GM21360 (cell line): ENCODE results near the gene AGPAT3.
"Not testable (repeated sequence)": the region's sequence is repeated elsewhere in the genome, so short reads cannot be mapped to it uniquely, and the experiment has no call there.

Experiments
- ATAC-seq: cut with Tn5 transposase; IDR thresholded peaks from one replicate; pipeline ENCODE4 v1.9.1; 2021; ENCODE audit warnings: mild to moderate bottlenecking, moderate library complexity; ENCODE audit not compliant: unreplicated experiment

Gene AGPAT3

DNA sequence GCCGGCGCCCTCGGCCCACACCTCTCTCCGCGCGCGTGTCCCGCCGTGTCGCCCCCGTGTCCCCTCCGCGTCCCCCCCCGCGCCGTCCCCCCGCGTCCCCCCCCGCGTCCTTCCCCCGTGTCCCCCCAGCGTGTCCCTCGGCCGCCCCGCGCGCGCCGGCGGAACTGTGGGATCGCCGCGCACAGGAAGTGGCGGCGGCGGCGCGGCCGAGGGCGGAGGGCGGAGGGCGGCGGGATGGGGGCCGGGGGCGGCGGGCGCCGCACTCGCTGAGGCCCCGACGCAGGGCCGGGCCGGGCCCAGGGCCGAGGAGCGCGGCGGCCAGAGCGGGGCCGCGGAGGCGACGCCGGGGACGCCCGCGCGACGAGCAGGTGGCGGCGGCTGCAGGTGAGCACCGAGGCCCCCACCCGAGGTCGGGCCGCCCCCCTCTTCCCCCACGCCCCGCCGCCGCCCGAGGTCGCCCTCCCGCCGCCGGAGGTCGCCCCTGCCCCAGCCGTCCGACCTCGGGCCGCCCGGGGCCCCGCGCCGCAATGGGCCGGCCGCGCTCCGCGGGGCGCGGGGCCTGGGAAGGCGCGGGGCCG lies at the start of gene AGPAT3:
Gene AGPAT3 (plus strand): TSS at position 262 of the 578 bp plus-strand sequence. CDS start 94,459 bp downstream, outside the sequence.
- ATAC-seq: no peak

GRCh38 chr21:43815991-43816390 lies 49.0 kb upstream of the AGPAT3 start:
- ATAC-seq: no peak

DNA sequence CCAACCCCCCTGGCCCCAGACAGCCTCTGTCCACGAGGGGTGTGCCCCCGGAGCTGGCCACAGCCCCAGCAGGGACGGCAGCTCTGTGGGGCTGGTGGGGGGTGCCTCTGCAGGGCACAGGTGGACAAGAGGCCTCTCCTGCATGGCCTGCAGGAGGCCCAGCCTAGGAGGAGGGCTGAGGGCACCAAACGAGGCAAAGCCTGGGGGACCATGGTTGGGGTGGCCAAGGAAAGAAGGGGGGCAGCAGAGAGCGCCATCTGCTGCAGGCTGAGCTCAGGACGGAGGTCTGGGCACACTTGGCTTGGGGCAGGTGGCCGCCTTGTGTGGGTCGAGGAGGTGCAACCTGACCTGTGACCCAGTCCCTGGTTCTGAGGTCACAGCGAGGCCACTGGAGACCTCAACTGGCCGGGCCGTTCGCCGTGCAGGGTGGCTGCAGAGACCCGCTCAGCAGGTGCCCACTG lies 48.4 kb upstream of the AGPAT3 start:
- no peak for ATAC-seq

GRCh38 chr21:43817157-43818086 lies 47.6 kb upstream of the AGPAT3 start:
- no peak for ATAC-seq

- ATAC-seq: no peak
Measured at GRCh38 chr21:43818685-43819084, 46.3 kb upstream of the AGPAT3 start.

- ATAC-seq: no peak
Measured at GRCh38 chr21:43819511-43820405, 45.3 kb upstream of the AGPAT3 start.

DNA sequence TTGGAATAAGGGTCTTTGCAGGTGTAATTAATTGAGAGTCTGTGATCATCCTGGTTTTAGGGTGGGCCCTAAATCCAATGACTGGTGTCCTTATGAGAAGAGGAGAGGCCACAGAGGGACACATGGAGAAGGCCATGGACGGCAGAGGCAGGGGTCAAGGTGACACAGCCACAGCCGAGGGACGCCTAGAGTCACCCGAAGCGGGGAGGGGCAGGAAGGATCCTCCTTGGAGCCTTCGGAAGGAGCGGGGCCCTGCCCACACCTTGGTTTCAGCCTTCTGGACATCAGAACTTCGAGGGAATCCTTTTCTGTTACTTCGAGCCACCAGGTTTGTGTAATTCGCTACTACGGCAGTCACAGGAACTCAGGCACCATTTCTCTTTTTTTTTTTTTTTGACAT lies 44.6 kb upstream of the AGPAT3 start:
- no peak for ATAC-seq

DNA sequence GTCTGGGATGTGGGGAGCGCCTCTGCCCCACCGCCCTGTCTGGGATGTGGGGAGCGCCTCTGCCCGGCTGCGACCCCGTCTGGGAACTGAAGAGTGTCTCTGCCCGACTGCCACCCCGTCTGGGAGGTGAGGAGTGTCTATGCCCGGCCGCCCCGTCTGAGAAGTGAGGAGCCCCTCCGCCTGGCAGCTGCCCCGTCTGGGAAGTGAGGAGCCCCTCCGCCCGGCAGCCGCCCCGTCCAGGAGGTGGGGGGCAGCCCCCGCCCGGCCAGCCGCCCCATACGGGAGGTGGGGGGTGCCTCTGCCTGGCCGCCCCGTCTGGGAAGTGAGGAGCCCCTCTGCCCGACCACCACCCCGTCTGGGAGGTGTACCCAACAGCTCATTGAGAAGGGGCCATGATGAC lies 42.9 kb upstream of the AGPAT3 start:
- ATAC-seq: not testable (repeated sequence)

DNA sequence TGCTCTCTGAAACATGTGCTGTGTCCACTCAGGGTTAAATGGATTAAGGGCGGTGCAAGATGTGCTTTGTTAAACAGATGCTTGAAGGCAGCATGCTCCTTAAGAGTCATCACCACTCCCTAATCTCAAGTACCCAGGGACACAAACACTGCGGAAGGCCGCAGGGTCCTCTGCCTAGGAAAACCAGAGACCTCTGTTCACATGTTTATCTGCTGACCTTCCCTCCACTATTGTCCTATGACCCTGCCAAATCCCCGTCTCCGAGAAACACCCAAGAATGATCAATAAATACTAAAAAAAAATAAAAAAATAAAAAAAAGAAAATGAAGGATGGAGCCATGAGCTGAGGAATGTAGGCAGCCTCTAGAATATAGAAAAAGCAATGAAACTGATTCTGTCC lies 42.3 kb upstream of the AGPAT3 start:
- ATAC-seq: not testable (repeated sequence)

DNA sequence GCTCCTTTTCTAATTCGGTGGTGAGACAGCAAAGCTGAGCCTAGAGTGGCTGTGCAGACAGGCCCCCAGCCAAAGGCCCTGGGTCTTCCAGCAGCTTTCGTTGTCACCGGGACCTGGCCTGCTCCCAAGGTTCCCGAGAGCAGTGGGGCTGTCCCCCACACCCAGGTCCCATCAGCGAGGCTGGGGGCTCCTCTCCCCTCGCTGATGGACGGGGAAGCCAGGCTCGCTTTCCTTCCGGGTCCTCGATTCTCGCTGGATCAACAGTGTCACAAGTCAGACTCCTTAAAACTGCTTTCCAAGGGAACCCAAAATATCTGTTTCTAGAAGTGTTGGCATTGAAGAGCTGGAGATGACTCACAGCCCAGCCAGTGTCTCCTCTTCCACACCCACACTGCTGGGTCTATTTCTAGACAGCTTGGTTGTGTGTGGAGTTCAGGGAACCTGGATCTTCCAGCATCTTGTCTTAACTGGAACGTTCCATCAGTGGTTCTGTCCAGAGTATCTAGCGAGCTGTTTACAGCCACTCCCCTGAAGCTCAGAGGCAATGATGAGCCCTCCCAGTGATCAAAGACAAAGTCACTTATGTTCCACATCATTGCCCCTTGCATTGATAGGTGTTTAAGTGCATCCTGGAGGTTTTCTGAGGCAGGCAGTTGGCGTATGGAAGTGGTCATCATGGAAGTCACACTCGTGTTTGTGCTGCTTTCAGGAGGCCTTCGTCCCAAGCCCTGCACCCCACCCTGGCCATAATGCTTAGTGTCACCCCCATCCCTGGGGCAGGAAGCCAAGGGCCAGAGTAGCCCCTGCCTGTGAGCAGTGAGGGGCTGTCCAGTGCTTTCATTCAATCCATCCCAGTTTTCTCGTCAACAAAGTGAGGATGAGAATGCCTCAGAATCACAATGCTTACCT lies 40.4 kb upstream of the AGPAT3 start:
- no peak for ATAC-seq

DNA sequence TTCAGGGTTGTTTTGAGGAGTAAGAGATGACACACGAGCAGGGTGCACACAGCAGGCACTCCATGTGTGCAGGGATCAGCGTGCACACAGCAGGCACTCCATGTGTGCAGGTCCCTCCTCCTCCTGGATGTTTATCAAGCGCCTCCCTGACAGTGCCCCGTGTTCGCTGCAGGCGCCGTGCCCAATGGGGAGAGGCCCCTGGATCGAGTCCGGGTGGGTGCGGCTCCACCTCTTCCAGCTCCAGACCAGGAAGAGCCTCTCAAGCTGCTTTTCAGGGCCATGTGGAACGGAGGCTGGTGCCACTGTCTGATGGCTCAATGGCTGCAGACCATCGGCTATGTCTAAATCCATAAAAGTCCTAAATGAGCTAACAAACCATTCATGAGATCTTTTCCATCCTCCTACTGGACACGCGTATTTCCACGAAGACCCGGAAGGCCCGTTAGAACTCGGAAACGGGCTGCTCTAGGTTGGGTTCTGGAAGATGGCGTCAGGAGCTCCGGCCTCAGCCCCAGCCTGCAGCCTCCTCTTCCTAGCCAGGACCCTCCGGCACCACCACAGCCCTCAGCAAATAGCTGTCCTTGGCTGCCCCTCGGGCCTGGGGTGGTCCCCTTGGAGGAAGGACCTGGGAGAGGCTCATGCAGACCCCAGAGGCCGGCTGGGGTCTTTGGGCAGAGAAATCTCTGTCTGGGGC lies 39.6 kb upstream of the AGPAT3 start:
- no peak for ATAC-seq

GRCh38 chr21:43825936-43826622 lies 38.9 kb upstream of the AGPAT3 start:
- no peak for ATAC-seq

DNA sequence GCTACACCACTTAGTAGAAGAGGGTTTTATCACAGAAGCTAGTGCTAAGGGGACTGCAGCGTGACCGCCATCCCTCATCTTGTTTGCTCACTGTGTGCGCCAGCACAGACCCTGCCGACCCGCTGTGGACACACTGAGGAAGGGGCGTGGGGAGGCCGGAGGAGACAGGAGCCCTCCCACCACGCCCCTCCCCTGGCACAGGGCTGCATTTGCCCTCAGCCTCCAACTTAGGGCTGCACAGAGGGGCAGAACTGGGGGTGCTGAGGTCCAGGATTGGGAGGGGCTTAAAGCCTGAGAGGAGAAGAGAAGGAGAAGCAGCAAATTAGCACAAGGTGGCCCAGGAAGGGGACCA lies 38.4 kb upstream of the AGPAT3 start:
- ATAC-seq: no peak

DNA sequence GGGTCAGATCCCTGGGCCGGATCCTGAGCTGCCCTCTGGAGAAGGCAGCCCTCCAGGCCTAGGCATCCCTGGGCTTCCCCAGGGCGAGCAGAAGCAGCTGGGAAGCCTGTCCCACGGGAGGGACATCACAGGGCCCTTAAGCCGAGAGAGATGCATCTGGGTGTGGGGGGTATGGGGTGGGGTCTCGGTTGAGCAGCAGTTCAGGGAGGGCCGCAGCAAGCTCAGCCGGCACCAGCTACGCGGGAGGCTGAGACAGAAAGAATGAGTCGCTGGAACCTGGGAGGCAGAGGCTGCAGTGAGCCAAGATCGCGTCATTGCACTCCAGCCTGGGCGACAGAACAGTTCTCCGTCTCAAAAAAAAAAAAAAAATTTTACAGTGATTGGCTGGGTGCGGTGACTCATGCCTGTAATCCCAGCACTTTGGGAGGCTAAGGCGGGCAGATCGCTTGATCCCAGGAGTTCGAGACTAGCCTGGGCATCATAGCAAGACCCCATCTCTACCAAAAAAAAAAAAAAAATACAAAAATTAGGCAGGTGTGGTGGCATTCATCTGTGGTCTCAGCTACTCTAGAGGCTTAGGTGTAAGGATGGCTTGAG lies 37.9 kb upstream of the AGPAT3 start:
- ATAC-seq: no peak

GRCh38 chr21:43829161-43829560 lies 35.9 kb upstream of the AGPAT3 start:
- no peak for ATAC-seq

- ATAC-seq: no peak
Measured at GRCh38 chr21:43829575-43830119, 35.4 kb upstream of the AGPAT3 start.

- ATAC-seq: no peak
Measured at GRCh38 chr21:43832158-43832550, 32.9 kb upstream of the AGPAT3 start.

DNA sequence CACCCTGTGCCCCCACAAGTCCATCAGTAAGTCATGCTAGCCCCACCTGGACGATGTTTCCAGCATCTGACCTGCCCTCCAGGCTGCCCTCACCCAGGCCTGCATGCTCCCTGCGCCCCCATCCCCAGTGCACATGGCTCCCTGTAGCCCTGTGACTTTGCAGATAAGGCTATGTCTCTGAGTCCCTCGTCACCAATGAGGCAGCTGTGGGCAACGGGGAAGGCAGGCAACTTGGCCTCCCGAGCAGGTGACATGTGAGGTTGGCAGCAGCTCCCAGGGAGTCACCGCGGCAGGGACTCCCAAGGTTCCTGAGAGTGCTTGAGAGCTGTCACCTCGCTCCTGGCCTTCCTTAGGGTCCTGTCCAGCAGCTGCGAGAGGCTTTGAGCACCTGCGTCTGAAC lies 32.4 kb upstream of the AGPAT3 start:
- ATAC-seq: no peak
